NCI-H524 (cell line): ENCODE results near the gene CIB4.

Experiments used
- DNase-seq, 2 experiments: peaks; one replicate each; lab custom pipeline; 2025; lab: John Stamatoyannopoulos, UW

Gene CIB4

GRCh38 chr2:26607698-26608097, 33.5 kb downstream of the CIB4 start:
- no peak for DNase-seq

GRCh38 chr2:26606847-26607190, 34.3 kb downstream of the CIB4 start:
- peak; percentile 73 to 85 for DNase-seq

DNA sequence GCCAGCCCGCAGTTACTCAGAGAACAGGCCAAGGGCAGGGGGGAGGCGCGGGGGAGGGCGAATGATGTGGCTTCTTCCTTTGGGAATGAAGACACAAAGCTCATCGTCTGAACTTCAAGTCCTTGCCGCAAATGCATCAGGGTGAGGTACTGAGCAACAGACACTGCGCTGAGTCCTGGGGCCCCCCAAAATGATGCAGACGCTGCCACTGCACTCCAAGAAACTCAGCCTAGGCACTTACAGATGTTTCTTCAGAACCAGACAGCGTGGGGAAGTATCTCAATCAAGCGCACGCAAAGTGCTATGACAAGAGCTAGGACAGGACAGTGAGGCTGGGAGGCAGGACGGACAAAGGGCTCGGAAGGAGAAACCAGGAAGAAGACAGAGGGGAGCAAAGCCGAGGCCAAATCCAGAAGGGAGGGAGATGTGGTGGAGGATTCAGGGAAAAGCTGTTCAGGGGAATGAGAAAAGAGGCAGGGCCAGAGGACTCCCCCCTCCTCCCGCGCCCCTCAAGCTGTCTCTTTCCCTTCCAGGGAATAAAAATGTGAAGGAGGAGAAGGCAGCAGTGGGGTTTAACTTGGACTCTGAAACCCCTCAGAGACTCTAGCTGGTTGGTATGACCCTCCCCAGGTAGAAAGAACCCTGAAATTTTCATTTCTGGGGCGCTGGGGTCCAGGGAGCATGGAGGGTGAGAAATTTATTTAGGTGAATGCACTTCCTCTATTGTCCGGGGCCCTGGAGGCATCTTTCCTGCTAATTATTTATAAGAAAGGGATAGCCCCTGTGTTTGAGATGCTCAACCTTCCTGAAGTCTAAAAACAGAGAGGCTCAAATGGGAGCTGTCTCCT, 34.9 kb downstream of the CIB4 start:
- peak; percentile 77 to 83 for DNase-seq

- DNase-seq, result peak; percentile 53 to 76
Observed at GRCh38 chr2:26605195-26605998, 35.8 kb downstream of the CIB4 start.

- no peak for DNase-seq
Observed at GRCh38 chr2:26602575-26602974, 38.6 kb downstream of the CIB4 start.

GRCh38 chr2:26599387-26599786, 41.8 kb downstream of the CIB4 start:
- no peak for DNase-seq

DNA sequence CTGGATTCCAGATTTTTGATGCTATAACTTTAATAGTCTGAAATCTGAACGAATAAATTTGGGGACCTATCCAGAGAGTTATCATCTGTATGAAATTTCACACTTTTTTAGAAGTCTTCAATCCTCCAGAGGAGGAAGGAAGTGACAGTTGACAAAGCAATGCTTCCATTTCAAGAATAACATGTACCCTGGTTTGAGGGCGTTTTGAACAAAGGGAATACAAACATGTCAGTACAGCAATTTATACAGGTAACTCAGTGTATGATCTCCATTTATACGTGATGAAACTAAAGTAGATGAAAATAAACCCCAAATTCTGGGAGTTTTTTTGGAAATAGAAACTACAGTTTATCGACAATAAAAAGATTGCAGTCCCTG, 42.2 kb downstream of the CIB4 start:
- no peak for DNase-seq

DNA sequence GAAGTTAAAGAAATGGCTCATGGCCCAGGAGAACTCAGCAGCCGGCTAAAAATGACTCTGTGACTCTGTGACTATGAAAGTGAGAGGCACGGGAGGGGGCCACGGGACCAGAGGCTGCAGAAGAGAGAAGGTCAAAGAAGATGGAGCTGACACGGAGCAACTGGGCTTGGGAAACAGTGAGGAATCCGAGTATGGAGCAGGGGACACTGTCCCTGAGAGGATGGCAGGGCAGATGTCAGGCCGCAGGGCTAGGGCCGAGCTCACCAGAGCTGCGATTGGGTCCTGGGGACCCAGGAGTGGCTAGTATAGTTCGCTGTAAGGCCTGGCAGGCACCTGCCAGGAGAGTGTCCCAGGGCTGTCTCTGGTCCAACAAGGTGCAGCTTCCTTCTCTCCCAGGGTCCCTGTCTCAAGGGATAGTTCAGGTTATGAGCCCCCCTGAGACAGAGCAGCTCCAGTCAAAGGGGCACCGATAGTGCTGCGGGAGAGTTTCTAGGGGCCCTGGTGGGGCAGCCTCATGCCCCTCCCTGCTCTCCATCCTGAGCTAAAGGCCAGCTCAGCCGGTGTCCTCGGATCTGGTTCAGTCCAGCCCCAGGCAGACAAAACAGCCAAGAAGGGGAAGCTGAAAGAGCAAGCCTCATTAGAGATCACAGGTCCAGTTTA, 42.7 kb downstream of the CIB4 start:
- DNase-seq, result no peak

GRCh38 chr2:26597197-26597596, 44.0 kb downstream of the CIB4 start:
- no peak for DNase-seq

GRCh38 chr2:26595146-26595545, 46.0 kb downstream of the CIB4 start:
- DNase-seq, result no peak

GRCh38 chr2:26591619-26592505, 49.3 kb downstream of the CIB4 start:
- no peak for DNase-seq

GRCh38 chr2:26590980-26591618, 50.1 kb downstream of the CIB4 start:
- DNase-seq, result no peak

GRCh38 chr2:26590508-26590907, 50.7 kb downstream of the CIB4 start:
- no peak for DNase-seq

GRCh38 chr2:26588576-26588975, 52.6 kb downstream of the CIB4 start:
- DNase-seq, result no peak

- DNase-seq, result no peak
Observed at GRCh38 chr2:26587994-26588393, 53.2 kb downstream of the CIB4 start.

GRCh38 chr2:26585966-26586365, 55.2 kb downstream of the CIB4 start:
- DNase-seq, result no peak

GRCh38 chr2:26585100-26585499, 56.1 kb downstream of the CIB4 start:
- DNase-seq, result no peak

GRCh38 chr2:26584656-26585055, 56.5 kb downstream of the CIB4 start:
- no peak for DNase-seq

DNA sequence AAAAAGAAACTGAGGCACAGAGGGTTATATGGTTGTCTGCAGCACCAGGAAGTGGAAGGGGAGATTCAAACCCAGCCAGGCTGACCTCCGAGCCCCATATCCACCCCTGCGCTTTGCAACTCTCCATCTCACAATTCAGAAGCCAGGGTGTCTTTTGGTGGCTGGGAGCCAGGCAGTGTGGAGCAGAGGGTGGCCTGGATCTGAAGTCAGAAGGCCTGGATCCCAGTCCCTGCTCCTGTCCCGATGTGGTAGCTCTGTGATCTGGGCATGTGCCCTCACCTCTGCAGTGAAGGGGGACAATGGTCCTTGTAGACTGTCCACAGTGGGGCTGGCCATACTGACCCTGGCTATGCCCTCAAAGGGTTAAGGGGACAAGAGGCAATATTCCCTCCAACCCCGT, 57.0 kb downstream of the CIB4 start:
- DNase-seq, result no peak

DNA sequence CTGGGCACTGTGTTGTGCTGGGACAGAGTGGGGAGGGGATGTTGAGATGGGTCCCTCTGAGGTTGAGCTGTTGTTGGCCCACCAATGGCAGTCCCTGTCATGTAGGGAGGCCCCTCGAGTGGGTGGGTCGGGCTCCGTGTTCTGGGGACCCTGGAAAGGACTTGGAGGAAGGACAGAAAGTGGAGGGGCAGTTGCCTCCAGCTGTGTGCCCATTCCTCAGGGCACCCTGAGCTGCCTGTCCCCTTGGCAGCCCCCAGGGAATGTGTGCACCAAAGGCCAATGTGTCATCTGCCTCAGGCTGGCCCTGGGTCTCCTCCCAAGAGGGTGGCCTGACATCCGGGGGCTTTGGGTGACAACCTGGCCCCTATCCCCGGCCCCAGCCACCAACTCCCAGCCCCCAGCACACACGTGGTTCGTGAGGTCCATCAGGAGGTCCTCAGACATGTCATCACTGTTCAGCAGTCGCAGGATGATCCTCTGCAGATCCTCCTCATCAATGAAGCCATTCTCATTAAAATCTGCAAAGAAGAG, 57.7 kb downstream of the CIB4 start:
- DNase-seq, result no peak

DNA sequence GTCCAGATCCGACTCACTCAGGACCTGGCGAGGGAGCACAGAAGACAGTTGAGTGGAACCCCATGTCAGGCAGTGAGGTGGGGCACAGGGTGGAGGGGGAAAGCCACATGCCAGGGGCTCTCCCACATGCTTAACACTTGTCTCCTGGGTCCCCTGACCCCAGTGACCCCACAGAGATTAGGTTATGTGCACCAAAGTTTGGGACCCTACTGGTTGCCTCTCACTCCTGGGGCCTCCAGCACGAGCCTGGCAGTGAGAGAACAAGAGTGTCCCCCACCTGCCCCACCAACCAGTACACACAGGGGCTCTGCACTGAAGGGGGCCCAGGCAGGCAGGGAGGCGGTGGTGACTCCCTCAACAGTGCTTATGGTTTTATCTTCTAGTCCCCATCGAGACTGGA, 58.3 kb downstream of the CIB4 start:
- no peak for DNase-seq
